Measurements from ENCODE around the gene GARIN3. TPM values are rescaled to one million over a fixed set of nuclear protein-coding genes. Genes with fewer than 3 reads are reported as not detected.
"Not testable (repeated sequence)": the region's sequence is repeated elsewhere in the genome, so short reads cannot be mapped to it uniquely, and the experiment has no call there.

The GARIN3 gene
- polyA plus RNA-seq, 1 of the 3 experiments (the other 2 are of a cell fraction) = not detected

DNA sequence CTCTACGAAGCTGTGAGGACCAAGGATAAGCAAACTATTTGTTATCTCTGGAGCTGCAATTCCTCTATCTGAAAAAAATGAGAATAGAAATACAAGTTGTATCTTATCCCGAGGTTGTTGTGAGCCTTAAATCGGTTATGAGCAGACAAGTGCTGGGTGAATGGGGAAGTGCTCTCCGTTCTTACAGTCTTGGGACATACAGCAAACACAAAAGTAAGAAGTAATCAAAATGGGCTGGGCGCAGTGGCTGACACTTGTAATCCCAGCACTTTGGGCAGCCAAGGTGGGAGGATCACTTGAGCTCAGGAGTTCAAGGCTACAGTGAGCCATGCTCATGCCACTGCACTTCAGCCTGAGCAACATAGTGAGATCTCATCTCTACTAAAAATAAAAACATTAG is 46.2 kb upstream of the GARIN3 start (continued):
- TF ChIP-seq REST (IDR thresholded peaks at IDR 0.05; ENCODE audit: low read depth, low read length) = no peak
- no peak for TF ChIP-seq POLR2AphosphoS5 (IDR thresholded peaks at IDR 0.05; ENCODE audit: low read depth, low read length)
- no peak for TF ChIP-seq TCF12 (IDR thresholded peaks at IDR 0.05)
- no peak for TF ChIP-seq GATA2 (CRISPR knock-in tag; IDR thresholded peaks at IDR 0.05)
- TF ChIP-seq SIN3A (IDR thresholded peaks at IDR 0.05; ENCODE audit: borderline replicate concordance, low read depth, low read length) = no peak
- TF ChIP-seq NRF1 (IDR thresholded peaks at IDR 0.05; ENCODE audit: low read depth, low read length) = no peak
- TF ChIP-seq TAF1 (IDR thresholded peaks at IDR 0.05; ENCODE audit: borderline replicate concordance, low read depth, low read length) = no peak
- TF ChIP-seq MEF2A (IDR thresholded peaks at IDR 0.05; ENCODE audit: borderline replicate concordance, low read depth) = no peak

DNA sequence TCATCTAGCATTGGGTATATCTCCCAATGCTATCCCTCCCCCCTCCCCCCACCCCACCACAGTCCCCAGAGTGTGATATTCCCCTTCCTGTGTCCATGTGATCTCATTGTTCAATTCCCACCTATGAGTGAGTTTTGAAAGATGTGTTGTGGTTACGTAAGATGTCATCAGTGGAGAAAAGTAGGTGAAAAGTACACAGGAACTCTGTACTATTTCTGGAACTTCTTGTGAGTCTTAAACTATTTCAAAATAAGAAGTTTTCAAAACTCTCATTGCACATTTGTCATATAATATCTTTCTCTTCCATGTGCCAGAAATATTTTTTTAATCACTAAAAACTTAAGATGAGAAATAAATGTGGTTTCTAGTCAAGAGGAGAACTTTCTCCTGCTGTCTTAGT is 44.6 kb upstream of the GARIN3 start:
- DNase-seq; POLR2A ChIA-PET; H3F3A ChIP-seq (replicated peaks; ENCODE audit: insufficient read depth); H3K9ac ChIP-seq; H4K20me1 ChIP-seq (ENCODE audit: insufficient read depth); H3K4me2 ChIP-seq; H3K9me3 ChIP-seq; H3K4me1 ChIP-seq (ENCODE audit: control insufficient read depth in 1 of 2, insufficient read depth in 2 of 2, low read depth in 1 of 2, low read length in 1 of 2); CTCF ChIA-PET; H3K9me2 ChIP-seq; H3K4me3 ChIP-seq (ENCODE audit: low read depth in 2 of 2, low read length in 1 of 2); H3K27ac ChIP-seq (ENCODE audit: low read depth in 2 of 2, low read length in 1 of 2); H3K36me3 ChIP-seq (replicated peaks in 1 of 2; ENCODE audit: control insufficient read depth in 1 of 2, insufficient read depth in 2 of 2, low read length in 1 of 2); H2AFZ ChIP-seq (ENCODE audit: low read depth); H3K79me2 ChIP-seq (ENCODE audit: insufficient read depth); H3K27me3 ChIP-seq (ENCODE audit: insufficient read depth): not testable (repeated sequence)
- WGBS (ENCODE audit: low lambda C conversion rate) = 92% methylated on average over 1 of the region's 1 CpG

DNA sequence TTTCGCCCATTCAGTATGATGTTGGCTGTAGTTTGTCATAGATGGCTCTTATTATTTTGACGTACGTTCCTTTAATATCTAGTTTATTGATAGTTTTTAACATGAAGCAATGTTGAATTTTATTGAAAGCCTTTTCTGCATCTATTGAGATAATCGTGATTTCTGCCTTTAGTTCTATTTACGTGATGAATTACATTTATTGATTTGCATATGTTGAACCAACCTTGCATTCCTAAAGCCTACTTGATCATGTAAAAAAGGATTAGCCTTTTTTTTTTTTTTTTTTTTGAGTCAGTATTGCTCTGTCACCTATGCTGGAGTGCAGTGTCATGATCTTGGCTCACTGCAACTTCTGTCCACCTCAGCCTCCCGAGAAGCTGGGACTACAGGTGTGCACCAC is 39.6 kb upstream of the GARIN3 start:
- no peak for TF ChIP-seq USF2 (IDR thresholded peaks at IDR 0.05; ENCODE audit: borderline replicate concordance, low read depth, low read length)
- TF ChIP-seq IRF3 (IDR thresholded peaks at IDR 0.05; ENCODE audit: low read depth, low read length) = no peak
- no peak for TF ChIP-seq SIN3A (IDR thresholded peaks at IDR 0.05; ENCODE audit: borderline replicate concordance, low read depth, low read length)
- Histone ChIP-seq H3K4me1 (ENCODE audit: control insufficient read depth in 1 of 2, insufficient read depth in 2 of 2, low read depth in 1 of 2, low read length in 1 of 2) (no peaks in the 10 kb centered on the region), H3K36me3 (replicated peaks in 1 of 2; ENCODE audit: control insufficient read depth in 1 of 2, insufficient read depth in 2 of 2, low read length in 1 of 2) (no peaks in the 10 kb centered on the region), H2AFZ (ENCODE audit: low read depth) (no peak overlapping the region), H3K79me2 (ENCODE audit: insufficient read depth) (no peaks in the 10 kb centered on the region), H3K4me3 (ENCODE audit: low read depth in 2 of 2, low read length in 1 of 2) (no peak overlapping the region), H4K20me1 (ENCODE audit: insufficient read depth) (no peaks in the 10 kb centered on the region), H3F3A (replicated peaks; ENCODE audit: insufficient read depth) (no peaks in the 10 kb centered on the region), H3K27ac (ENCODE audit: low read depth in 2 of 2, low read length in 1 of 2) (no peak overlapping the region), H3K9ac (no peak overlapping the region), H3K27me3 (ENCODE audit: insufficient read depth) (no peaks in the 10 kb centered on the region), H3K4me2 (no peak overlapping the region), H3K9me2 (no peaks in the 10 kb centered on the region), H3K9me3 (no peaks in the 10 kb centered on the region)
- 62% methylated on average over 6 of the region's 6 CpGs for WGBS (ENCODE audit: low lambda C conversion rate)
- no peak for DNase-seq
- CTCF ChIA-PET = interaction anchor here (0.9 kb wide), 1 partner anchor 15 kb away, joined by 3 read pairs; no protein-coding TSS in a partner anchor
- POLR2A ChIA-PET = no interaction called here
